GM12891 (cell line): ENCODE data around the gene ZSWIM4.

Experiments used
- PAX5 ChIP-seq: IDR thresholded peaks from 2 replicates; pipeline ENCODE4 v1.6.1; 2011; ENCODE audit warnings: low read length, moderate library complexity, mild to moderate bottlenecking; ENCODE audit not compliant: insufficient read depth, severe bottlenecking
- POLR2A ChIP-seq: IDR thresholded peaks from 2 replicates; pipeline ENCODE4 v1.6.1; 2011; ENCODE audit warnings: low read depth, low read length, control low read depth
- POLR2AphosphoS5 ChIP-seq: IDR thresholded peaks from 2 replicates; pipeline ENCODE4 v1.6.1; 2011; ENCODE audit warnings: low read depth, low read length, control low read depth
- SPI1 ChIP-seq: IDR thresholded peaks from 2 replicates; pipeline ENCODE4 v1.6.1; 2011; ENCODE audit warnings: low read depth, low read length, control low read depth
- TAF1 ChIP-seq: IDR thresholded peaks from 2 replicates; pipeline ENCODE4 v1.6.1; 2011; ENCODE audit warnings: low read depth, low read length, control low read depth

- no peak for TF ChIP-seq POLR2A
- TF ChIP-seq POLR2AphosphoS5: no peak
- TF ChIP-seq TAF1: no peak
- TF ChIP-seq SPI1: no peak
- no peak for TF ChIP-seq PAX5
Measured at GRCh38 chr19:13848798-13849676, 53.8 kb downstream of the ZSWIM4 start.
